ENCODE results near the gene CYGB. TPM values are rescaled to one million over a fixed set of nuclear protein-coding genes. Genes with fewer than 3 reads are reported as not detected.

CYGB gene
- total and polyA plus RNA-seq, 2 of the 13 experiments (the other 11 are each of a cell fraction or from before 2014, with no cell fraction given) = 18.9 to 27.1 TPM

DNA sequence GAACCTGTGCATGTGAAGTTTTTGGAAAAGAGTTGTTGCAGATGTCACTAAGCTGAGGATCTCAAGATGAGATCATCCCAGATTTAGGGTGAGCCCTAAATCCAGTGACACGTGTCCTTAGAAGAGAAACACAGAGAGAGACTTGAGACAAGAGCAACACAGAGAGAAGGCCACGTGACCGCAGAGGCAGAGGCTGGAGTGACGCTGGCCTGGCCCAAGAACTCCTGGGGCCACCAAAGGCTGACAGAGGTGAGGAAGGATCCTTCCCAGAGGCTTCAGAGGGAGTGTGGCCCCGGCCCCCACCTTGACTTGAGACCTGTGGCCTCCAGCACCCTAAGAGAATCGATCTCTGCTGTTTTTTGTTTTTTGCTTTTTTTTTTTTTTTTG, 24.2 kb downstream of the CYGB start (continued):
- TF ChIP-seq, protein P1, sequence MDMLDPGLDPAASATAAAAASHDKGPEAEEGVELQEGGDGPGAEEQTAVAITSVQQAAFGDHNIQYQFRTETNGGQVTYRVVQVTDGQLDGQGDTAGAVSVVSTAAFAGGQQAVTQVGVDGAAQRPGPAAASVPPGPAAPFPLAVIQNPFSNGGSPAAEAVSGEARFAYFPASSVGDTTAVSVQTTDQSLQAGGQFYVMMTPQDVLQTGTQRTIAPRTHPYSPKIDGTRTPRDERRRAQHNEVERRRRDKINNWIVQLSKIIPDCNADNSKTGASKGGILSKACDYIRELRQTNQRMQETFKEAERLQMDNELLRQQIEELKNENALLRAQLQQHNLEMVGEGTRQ (IDR thresholded peaks at IDR 0.05; ENCODE audit: low read depth, low read length) = peak; percentile 57; the same call in 1 of the 2 replicates
- TF ChIP-seq, protein P1 (CRISPR knock-in tag; IDR thresholded peaks at IDR 0.05; ENCODE audit: borderline replicate concordance) = peak; percentile 52; the same call in 1 of the 2 replicates
- TF ChIP-seq, protein P2, sequence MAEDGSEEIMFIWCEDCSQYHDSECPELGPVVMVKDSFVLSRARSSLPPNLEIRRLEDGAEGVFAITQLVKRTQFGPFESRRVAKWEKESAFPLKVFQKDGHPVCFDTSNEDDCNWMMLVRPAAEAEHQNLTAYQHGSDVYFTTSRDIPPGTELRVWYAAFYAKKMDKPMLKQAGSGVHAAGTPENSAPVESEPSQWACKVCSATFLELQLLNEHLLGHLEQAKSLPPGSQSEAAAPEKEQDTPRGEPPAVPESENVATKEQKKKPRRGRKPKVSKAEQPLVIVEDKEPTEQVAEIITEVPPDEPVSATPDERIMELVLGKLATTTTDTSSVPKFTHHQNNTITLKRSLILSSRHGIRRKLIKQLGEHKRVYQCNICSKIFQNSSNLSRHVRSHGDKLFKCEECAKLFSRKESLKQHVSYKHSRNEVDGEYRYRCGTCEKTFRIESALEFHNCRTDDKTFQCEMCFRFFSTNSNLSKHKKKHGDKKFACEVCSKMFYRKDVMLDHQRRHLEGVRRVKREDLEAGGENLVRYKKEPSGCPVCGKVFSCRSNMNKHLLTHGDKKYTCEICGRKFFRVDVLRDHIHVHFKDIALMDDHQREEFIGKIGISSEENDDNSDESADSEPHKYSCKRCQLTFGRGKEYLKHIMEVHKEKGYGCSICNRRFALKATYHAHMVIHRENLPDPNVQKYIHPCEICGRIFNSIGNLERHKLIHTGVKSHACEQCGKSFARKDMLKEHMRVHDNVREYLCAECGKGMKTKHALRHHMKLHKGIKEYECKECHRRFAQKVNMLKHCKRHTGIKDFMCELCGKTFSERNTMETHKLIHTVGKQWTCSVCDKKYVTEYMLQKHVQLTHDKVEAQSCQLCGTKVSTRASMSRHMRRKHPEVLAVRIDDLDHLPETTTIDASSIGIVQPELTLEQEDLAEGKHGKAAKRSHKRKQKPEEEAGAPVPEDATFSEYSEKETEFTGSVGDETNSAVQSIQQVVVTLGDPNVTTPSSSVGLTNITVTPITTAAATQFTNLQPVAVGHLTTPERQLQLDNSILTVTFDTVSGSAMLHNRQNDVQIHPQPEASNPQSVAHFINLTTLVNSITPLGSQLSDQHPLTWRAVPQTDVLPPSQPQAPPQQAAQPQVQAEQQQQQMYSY (CRISPR knock-in tag; IDR thresholded peaks at IDR 0.05) = no peak
- no peak for TF ChIP-seq ZNF567 (CRISPR knock-in tag; IDR thresholded peaks at IDR 0.05; ENCODE audit: borderline replicate concordance)
- TF ChIP-seq, protein P3, sequence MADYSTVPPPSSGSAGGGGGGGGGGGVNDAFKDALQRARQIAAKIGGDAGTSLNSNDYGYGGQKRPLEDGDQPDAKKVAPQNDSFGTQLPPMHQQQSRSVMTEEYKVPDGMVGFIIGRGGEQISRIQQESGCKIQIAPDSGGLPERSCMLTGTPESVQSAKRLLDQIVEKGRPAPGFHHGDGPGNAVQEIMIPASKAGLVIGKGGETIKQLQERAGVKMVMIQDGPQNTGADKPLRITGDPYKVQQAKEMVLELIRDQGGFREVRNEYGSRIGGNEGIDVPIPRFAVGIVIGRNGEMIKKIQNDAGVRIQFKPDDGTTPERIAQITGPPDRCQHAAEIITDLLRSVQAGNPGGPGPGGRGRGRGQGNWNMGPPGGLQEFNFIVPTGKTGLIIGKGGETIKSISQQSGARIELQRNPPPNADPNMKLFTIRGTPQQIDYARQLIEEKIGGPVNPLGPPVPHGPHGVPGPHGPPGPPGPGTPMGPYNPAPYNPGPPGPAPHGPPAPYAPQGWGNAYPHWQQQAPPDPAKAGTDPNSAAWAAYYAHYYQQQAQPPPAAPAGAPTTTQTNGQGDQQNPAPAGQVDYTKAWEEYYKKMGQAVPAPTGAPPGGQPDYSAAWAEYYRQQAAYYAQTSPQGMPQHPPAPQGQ (CRISPR knock-in tag; IDR thresholded peaks at IDR 0.05; ENCODE audit: borderline replicate concordance) = no peak
- no peak for TF ChIP-seq RORA (CRISPR knock-in tag; IDR thresholded peaks at IDR 0.05)
- TF ChIP-seq MAFG (CRISPR knock-in tag; IDR thresholded peaks at IDR 0.05) = no peak
- no peak for TF ChIP-seq ZFY (CRISPR knock-in tag; IDR thresholded peaks at IDR 0.05)
- TF ChIP-seq, protein P4, sequence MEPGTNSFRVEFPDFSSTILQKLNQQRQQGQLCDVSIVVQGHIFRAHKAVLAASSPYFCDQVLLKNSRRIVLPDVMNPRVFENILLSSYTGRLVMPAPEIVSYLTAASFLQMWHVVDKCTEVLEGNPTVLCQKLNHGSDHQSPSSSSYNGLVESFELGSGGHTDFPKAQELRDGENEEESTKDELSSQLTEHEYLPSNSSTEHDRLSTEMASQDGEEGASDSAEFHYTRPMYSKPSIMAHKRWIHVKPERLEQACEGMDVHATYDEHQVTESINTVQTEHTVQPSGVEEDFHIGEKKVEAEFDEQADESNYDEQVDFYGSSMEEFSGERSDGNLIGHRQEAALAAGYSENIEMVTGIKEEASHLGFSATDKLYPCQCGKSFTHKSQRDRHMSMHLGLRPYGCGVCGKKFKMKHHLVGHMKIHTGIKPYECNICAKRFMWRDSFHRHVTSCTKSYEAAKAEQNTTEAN (CRISPR knock-in tag; conservative IDR thresholded peaks at IDR 0.05) = no peak
- no peak for TF ChIP-seq ZNF782 (CRISPR knock-in tag; IDR thresholded peaks at IDR 0.05; ENCODE audit: borderline replicate concordance)
- TF ChIP-seq ZNF260 (CRISPR knock-in tag; IDR thresholded peaks at IDR 0.05; ENCODE audit: borderline replicate concordance, low read depth) = no peak
- TF ChIP-seq, protein P5, sequence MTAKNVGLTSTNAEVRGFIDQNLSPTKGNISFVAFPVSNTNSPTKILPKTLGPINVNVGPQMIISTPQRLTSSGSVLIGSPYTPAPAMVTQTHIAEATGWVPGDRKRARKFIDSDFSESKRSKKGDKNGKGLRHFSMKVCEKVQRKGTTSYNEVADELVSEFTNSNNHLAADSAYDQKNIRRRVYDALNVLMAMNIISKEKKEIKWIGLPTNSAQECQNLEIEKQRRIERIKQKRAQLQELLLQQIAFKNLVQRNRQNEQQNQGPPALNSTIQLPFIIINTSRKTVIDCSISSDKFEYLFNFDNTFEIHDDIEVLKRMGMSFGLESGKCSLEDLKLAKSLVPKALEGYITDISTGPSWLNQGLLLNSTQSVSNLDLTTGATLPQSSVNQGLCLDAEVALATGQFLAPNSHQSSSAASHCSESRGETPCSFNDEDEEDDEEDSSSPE (CRISPR knock-in tag; IDR thresholded peaks at IDR 0.05) = no peak
- TF ChIP-seq, protein P6, sequence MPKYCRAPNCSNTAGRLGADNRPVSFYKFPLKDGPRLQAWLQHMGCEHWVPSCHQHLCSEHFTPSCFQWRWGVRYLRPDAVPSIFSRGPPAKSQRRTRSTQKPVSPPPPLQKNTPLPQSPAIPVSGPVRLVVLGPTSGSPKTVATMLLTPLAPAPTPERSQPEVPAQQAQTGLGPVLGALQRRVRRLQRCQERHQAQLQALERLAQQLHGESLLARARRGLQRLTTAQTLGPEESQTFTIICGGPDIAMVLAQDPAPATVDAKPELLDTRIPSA (CRISPR knock-in tag; IDR thresholded peaks at IDR 0.05; ENCODE audit: borderline replicate concordance) = no peak
- TF ChIP-seq KAT8 (CRISPR knock-in tag; IDR thresholded peaks at IDR 0.05) = no peak
- TF ChIP-seq ZBTB42 (CRISPR knock-in tag; IDR thresholded peaks at IDR 0.05) = no peak
- TF ChIP-seq, protein P7, sequence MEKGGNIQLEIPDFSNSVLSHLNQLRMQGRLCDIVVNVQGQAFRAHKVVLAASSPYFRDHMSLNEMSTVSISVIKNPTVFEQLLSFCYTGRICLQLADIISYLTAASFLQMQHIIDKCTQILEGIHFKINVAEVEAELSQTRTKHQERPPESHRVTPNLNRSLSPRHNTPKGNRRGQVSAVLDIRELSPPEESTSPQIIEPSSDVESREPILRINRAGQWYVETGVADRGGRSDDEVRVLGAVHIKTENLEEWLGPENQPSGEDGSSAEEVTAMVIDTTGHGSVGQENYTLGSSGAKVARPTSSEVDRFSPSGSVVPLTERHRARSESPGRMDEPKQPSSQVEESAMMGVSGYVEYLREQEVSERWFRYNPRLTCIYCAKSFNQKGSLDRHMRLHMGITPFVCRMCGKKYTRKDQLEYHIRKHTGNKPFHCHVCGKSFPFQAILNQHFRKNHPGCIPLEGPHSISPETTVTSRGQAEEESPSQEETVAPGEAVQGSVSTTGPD (CRISPR knock-in tag; IDR thresholded peaks at IDR 0.05) = no peak
